IPS DF 6.9 (cell line): ENCODE data around the gene MERTK.
"Not testable (repeated sequence)": the region's sequence is repeated elsewhere in the genome, so short reads cannot be mapped to it uniquely, and the experiment has no call there.

ENCODE experiments used
- DNase-seq: peaks from one replicate; pipeline ENCODE4 v3.0.0-alpha.2; 2013; ENCODE audit warnings: low read depth, low spot score
- H3K27ac ChIP-seq: one replicate; pipeline ENCODE4 v1.5.1; 2013; ENCODE audit warnings: low read length, control low read depth
- H3K27me3 ChIP-seq: 2 replicates; pipeline ENCODE4 v1.6.1; 2013; ENCODE audit warnings: mild to moderate bottlenecking, low read length; ENCODE audit not compliant: control insufficient read depth, insufficient read depth
- H3K36me3 ChIP-seq: 2 replicates; pipeline ENCODE4 v1.6.1; 2013; ENCODE audit warnings: low read length; ENCODE audit not compliant: control insufficient read depth, insufficient read depth
- H3K4me1 ChIP-seq: 2 replicates; pipeline ENCODE4 v1.6.1; 2013; ENCODE audit warnings: low read length; ENCODE audit not compliant: control insufficient read depth, insufficient read depth
- H3K4me3 ChIP-seq: 2 replicates; pipeline ENCODE4 v1.5.1; 2013; ENCODE audit warnings: mild to moderate bottlenecking, low read length
- H3K9me3 ChIP-seq: 2 replicates; pipeline ENCODE4 v1.6.1; 2013; ENCODE audit warnings: low read length, inconsistent platforms; ENCODE audit not compliant: control insufficient read depth, insufficient read depth
- WGBS: extraction: QIAGEN DNeasy Blood & Tissue Kit; methylation state at CpG from one replicate; pipeline ENCODE4 v1.1.7; 2013; ENCODE audit warnings: mixed read lengths, missing lambda C conversion rate; ENCODE audit not compliant: insufficient read length, insufficient coverage; 5-methylcytosine and 5-hydroxymethylcytosine counted together

MERTK gene

DNA sequence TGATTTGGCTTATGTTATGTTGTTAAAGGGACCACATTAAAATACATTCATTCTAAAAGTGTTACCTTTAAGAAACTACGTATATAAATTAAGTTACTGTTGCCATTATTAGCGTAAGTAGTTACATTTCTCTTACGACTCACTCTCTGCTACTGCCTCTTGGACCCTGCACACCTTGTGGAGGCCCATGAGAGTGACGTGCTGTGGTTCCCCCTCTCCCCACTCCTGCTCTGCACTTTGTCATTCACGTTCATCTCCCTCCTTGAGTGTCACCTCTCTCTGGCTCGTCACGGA, 830 bp upstream of the MERTK start:
- Histone ChIP-seq H3K27ac (no peak overlapping the region), H3K4me3 (peak overlapping the region; percentile 75; the same call in 1 of the 2 replicates), H3K36me3 (no peaks in the 10 kb centered on the region), H3K4me1 (no peaks in the 10 kb centered on the region), H3K9me3 (no peaks in the 10 kb centered on the region), H3K27me3 (peaks cover 4% of the 10 kb centered on the region; the same call in 1 of the 2 replicates)
- no CpG with 5 or more reads among the region's 7 CpGs for WGBS
- DNase-seq = no peak

DNA sequence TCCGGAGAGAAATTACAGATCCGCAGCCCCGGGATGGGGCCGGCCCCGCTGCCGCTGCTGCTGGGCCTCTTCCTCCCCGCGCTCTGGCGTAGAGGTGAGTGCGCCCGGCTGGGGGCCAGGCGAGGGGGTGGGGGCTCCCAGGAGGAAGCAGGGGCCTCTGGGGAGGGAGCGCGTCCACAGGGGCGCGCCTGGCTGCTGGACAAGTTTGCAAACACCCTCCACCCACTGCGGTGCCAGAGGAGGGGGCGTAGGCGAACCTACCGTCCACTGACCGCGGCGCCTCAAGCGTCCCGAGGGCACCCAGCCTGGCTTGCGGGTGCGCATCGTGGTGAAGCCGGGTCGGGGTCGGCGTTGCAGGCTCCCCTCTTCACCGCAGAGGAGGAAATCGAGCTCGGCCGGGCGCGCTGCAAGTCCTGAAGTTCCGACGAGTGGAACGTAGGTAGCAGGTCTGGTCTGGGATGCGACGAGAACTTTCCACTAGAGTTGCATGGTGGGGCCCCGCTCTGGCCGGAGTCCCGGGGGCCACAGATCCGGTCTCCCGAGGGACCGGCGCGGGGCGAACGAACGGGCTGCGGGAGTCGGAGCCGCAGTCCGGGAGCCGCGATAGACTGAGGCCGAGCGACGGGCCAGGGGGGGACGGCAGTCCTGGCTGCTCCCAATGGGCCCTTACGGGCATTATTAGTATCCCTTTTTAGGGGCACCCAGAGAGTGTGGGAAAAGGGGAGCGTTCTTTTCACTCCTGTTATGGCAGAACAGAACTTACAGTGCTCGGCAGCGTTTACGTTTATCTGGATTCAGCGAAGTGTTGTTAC, 502 bp downstream of the MERTK start:
- DNase-seq = no peak

DNA sequence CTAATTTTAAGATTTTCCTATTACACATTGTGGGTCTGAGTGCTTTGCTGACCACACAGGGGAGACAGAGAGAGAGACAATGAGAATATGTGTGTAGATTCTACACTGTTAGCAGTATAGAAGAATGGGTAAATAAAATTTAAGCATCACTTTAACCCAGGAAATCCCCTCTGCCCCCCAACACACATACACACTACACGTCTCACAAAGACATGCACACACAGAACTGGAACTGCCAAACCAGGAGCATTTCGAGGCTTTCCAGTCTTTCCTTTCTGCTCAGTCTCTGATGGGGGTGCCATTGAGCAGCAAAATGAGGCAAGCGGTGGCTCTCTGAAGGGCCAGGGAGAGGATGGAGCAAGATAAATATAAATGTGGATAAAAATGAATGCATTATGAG, 2.5 kb downstream of the MERTK start:
- no CpG with 5 or more reads among the region's 3 CpGs for WGBS
- H3K4me3 ChIP-seq = no peak overlapping the region

More for the DNA sequence above, 502 bp downstream of the MERTK start:
- Histone ChIP-seq H3K27me3 (peaks cover 4% of the 10 kb centered on the region; the same call in 1 of the 2 replicates), H3K27ac (no peak overlapping the region), H3K36me3 (no peaks in the 10 kb centered on the region), H3K4me3 (peak overlapping the region; percentile 68), H3K4me1 (no peaks in the 10 kb centered on the region), H3K9me3 (no peaks in the 10 kb centered on the region)
- no CpG with 5 or more reads among the region's 70 CpGs for WGBS

DNA sequence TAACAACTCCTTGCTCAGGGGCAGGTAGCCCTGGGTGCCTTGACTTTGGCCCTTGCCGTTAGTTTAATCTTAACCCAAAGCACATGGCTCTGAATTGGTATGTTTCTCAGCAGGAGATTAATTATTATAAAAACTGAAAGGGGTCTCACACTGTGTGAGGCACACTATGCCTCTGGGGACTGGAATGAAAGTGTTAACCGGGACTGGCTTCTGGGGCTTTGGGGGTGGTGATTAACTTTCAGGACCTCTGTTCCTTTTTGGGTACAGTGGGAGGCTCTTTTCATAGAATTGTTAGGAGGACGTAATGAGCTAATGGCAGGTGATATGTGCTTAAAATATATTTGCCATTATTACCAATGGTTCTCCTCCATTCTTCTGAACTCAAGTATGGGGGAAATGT, 5.1 kb downstream of the MERTK start:
- Histone ChIP-seq H3K27me3 (peaks cover 4% of the 10 kb centered on the region; the same call in 1 of the 2 replicates), H3K36me3 (no peaks in the 10 kb centered on the region), H3K4me3 (no peak overlapping the region), H3K27ac (no peak overlapping the region), H3K4me1 (no peaks in the 10 kb centered on the region), H3K9me3 (no peaks in the 10 kb centered on the region)
- DNase-seq = no peak
- no CpG with 5 or more reads among the region's 3 CpGs for whole genome bisulfite sequencing

More for the DNA sequence above, 2.5 kb downstream of the MERTK start:
- Histone ChIP-seq H3K9me3 (no peaks in the 10 kb centered on the region), H3K27me3 (peaks cover 4% of the 10 kb centered on the region; the same call in 1 of the 2 replicates), H3K36me3 (no peaks in the 10 kb centered on the region), H3K27ac (no peak overlapping the region), H3K4me1 (no peaks in the 10 kb centered on the region)
- DNase-seq = no peak

- no peaks in the 10 kb centered on the region for H3K4me1 ChIP-seq
- H3K27me3 ChIP-seq = peaks cover 4% of the 10 kb centered on the region; the same call in 1 of the 2 replicates
- H3K27ac ChIP-seq = no peak overlapping the region
- H3K4me3 ChIP-seq = no peak overlapping the region
- no peaks in the 10 kb centered on the region for H3K36me3 ChIP-seq
- no CpG with 5 or more reads among the region's 5 CpGs for WGBS
- no peaks in the 10 kb centered on the region for H3K9me3 ChIP-seq
- DNase-seq = no peak
Observed at GRCh38 chr2:111903930-111904439, 5.6 kb downstream of the MERTK start.

GRCh38 chr2:111904726-111905474, 6.5 kb downstream of the MERTK start:
- H3K4me3 ChIP-seq = no peak overlapping the region
- peaks cover 2% of the 10 kb centered on the region; the same call in 1 of the 2 replicates for H3K27me3 ChIP-seq
- DNase-seq = no peak
- WGBS = no CpG with 5 or more reads among the region's 10 CpGs
- no peaks in the 10 kb centered on the region for H3K4me1 ChIP-seq
- no peaks in the 10 kb centered on the region for H3K9me3 ChIP-seq
- H3K27ac ChIP-seq = no peak overlapping the region
- H3K36me3 ChIP-seq = no peaks in the 10 kb centered on the region

DNA sequence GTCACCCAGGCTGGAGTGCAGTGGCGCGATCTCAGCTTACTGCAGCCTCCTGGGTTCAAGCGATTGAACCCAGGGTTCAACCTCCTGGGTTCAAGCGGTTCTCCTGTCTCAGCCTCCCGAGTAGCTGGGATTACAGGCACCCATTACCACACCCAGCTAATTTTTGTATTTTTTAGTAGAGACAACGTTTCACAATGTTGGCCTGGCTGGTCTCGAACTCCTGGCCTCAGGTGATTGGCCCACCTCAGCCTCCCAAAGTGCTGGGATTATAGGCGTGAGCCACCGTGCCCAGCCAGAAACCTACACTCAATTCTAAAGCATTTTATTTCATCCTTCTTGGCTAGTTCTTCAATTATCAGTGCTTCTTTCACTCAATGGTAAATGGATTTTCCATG, 7.1 kb downstream of the MERTK start:
- H3K4me1 ChIP-seq, H3K27ac ChIP-seq, H3K27me3 ChIP-seq, H3K9me3 ChIP-seq, H3K36me3 ChIP-seq, DNase-seq, H3K4me3 ChIP-seq: not testable (repeated sequence)
- WGBS = no CpG with 5 or more reads among the region's 9 CpGs

DNA sequence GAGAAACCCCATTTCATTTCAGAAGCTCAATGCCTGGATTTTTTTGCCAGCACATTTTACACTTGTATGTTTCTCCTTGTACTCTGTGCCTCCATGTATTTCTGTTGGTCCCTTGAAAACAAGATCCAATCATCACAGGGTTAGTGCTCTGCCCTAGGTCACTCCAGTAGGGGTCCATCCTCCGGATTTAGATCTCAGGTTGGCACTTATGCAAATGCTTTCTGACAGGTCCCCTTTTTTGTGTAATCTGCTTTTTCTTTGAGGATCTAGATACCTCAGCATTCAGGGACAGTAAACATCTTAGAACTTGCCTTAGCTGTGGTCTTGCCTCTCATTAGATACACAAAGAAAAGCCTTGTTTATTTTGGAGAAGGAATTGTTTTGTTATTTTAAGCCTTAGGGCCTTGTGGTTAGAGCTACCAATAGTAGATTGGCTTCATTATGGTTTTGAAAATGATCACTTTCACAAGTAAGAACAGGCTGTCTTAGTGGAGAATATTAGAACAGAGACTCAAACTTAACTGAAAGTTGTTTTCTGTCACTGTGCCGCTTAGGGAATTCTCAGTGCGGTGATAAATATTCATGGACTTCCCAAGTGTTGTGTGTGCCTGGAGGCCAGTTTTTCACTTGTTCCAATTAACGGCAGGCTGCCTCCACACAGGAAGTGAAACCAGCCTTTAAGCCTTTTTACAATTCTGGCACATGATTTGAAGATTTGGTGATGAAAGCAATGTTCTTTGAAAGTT, 7.8 kb downstream of the MERTK start:
- H3K4me1 ChIP-seq = no peaks in the 10 kb centered on the region
- H3K4me3 ChIP-seq = no peak overlapping the region
- no peaks in the 10 kb centered on the region for H3K27me3 ChIP-seq
- DNase-seq = no peak
- no CpG with 5 or more reads among the region's 4 CpGs for WGBS
- H3K9me3 ChIP-seq = no peaks in the 10 kb centered on the region
- H3K36me3 ChIP-seq = no peaks in the 10 kb centered on the region
- H3K27ac ChIP-seq = no peak overlapping the region

DNA sequence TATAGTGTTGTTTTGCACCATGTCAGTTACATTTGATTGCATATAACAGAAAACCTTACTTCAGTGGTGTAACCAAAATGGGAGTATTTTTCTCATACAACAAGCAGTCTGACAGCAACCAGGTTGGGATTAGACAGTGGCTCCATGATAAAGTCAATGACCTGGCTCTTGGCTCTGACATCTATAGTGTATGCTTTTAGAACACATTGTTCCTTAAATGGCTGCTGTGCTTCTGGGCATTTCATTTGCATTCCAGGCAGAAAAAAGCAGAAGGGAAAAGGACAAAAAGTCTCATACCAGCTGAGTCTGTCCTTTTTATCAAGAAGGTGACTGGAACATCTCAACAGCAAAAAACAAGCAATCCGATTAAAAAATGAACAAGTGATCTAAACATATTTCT, 10.2 kb downstream of the MERTK start:
- Histone ChIP-seq H3K4me1 (no peaks in the 10 kb centered on the region), H3K27me3 (no peaks in the 10 kb centered on the region), H3K9me3 (no peaks in the 10 kb centered on the region), H3K4me3 (no peak overlapping the region), H3K36me3 (no peaks in the 10 kb centered on the region), H3K27ac (no peak overlapping the region)
- no CpG with 5 or more reads among the region's 1 CpG for WGBS
- no peak for DNase-seq

DNA sequence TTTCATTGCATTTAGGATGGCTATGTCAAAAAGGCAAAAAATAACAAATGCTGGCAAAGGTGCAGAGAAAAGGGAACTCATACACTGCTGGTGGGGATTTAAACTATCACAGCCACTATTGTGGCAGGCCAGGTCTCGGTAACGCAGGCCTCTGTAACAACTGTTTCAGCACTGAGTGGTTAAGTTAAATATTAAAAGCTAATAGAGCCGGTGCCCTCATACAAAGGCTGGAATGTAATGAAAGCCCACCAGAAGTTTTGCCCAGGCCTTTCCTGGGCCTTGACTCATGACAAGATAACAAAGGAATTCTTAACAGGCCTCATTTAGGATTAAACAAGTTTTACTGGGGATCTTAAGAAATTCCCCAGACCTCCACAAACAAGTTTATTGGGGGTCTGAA, 10.7 kb downstream of the MERTK start:
- no peak for DNase-seq
- H3K36me3 ChIP-seq = no peaks in the 10 kb centered on the region
- H3K9me3 ChIP-seq = no peaks in the 10 kb centered on the region
- no peaks in the 10 kb centered on the region for H3K27me3 ChIP-seq
- H3K4me1 ChIP-seq = no peaks in the 10 kb centered on the region
- no CpG with 5 or more reads among the region's 3 CpGs for WGBS
- no peak overlapping the region for H3K4me3 ChIP-seq
- no peak overlapping the region for H3K27ac ChIP-seq
